ENCODE data around the gene CUL9.

DNA sequence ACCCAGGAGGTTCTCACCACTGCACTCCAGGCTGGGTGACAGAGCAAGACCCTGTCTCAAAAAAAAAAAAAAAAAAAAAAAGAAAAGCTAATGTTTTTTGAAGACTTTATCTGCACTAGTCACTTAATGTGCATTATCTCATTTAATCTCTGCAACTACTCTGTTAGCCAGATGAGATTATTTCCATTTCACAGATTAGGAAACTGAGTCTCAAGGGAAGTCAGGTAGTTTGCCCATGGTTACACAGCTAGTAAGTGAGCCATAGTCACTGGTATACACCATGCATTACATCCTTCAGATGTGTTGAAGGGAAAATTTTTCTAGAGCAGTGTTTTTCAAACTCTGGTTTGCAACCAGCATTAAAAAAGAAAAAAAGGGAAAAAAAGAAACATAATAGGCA, 18.1 kb upstream of the CUL9 start:
- TF ChIP-seq, protein P1, sequence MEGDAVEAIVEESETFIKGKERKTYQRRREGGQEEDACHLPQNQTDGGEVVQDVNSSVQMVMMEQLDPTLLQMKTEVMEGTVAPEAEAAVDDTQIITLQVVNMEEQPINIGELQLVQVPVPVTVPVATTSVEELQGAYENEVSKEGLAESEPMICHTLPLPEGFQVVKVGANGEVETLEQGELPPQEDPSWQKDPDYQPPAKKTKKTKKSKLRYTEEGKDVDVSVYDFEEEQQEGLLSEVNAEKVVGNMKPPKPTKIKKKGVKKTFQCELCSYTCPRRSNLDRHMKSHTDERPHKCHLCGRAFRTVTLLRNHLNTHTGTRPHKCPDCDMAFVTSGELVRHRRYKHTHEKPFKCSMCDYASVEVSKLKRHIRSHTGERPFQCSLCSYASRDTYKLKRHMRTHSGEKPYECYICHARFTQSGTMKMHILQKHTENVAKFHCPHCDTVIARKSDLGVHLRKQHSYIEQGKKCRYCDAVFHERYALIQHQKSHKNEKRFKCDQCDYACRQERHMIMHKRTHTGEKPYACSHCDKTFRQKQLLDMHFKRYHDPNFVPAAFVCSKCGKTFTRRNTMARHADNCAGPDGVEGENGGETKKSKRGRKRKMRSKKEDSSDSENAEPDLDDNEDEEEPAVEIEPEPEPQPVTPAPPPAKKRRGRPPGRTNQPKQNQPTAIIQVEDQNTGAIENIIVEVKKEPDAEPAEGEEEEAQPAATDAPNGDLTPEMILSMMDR (IDR thresholded peaks at IDR 0.05) = no peak
- TF ChIP-seq POLR2A (IDR thresholded peaks at IDR 0.05) = no peak

Measured in esophagus squamous epithelium (tissue), 4 donors.